ENCODE measurements around the gene NAA60. TPM values are rescaled to one million over a fixed set of nuclear protein-coding genes. Genes with fewer than 3 reads are reported as not detected.
A peak's percentile ranks its signal among the peaks of the same experiment; 100 is the strongest.

NAA60 gene
- total and polyA plus RNA-seq, 9 of the 15 experiments (the other 6 are each of a cell fraction or from before 2014, with no cell fraction given), result 2.1 to 49.4 (median 10.3) TPM

GRCh38 chr16:3457434-3458252 is 14.2 kb downstream of the NAA60 start (continued):
- TF ChIP-seq ZNF507 (tag; conservative IDR thresholded peaks at IDR 0.05) (no peak), EWSR1 (IDR thresholded peaks at IDR 0.05; ENCODE audit: borderline replicate concordance, low read depth, partially characterized antibody) (no peak), ZNF311 (CRISPR knock-in tag; IDR thresholded peaks at IDR 0.05) (0 out of 2 replicates have a peak, but pooled peaks have one; percentile 54), CEBPZ (IDR thresholded peaks at IDR 0.05; ENCODE audit: borderline replicate concordance, low read depth, low read length) (no peak), TCF7L2 (IDR thresholded peaks at IDR 0.05; ENCODE audit: low read depth, low read length) (no peak), ZNF316 (IDR thresholded peaks at IDR 0.05) (no peak), KLF16 (IDR thresholded peaks at IDR 0.05) (no peak), SP2 (IDR thresholded peaks at IDR 0.05; ENCODE audit: extremely low read depth, low read depth, low read length, poor library complexity, severe bottlenecking) (peak; percentile 29), MAFK (IDR thresholded peaks at IDR 0.05; ENCODE audit: low read length) (no peak), ZNF253 (CRISPR knock-in tag; conservative IDR thresholded peaks at IDR 0.05) (no peak), HNRNPUL1 (IDR thresholded peaks at IDR 0.05; ENCODE audit: low read length) (no peak), KLF10 (CRISPR knock-in tag; IDR thresholded peaks at IDR 0.05) (no peak), RAD21 (CRISPR knock-in tag; conservative IDR thresholded peaks at IDR 0.05 in 1 of 2, IDR thresholded peaks at IDR 0.05 in 1 of 2) (peak; percentile 49 to 53), HDGF (IDR thresholded peaks at IDR 0.05) (no peak), HNRNPLL (IDR thresholded peaks at IDR 0.05; ENCODE audit: low read depth, low read length, poor library complexity, severe bottlenecking) (no peak), BRCA1 (IDR thresholded peaks at IDR 0.05) (no peak), BRCA1 (CRISPR knock-in tag; IDR thresholded peaks at IDR 0.05) (no peak), C11orf30 (IDR thresholded peaks at IDR 0.05; ENCODE audit: low read depth) (peak; percentile 36; the same call in 1 of the 2 replicates), TAF9B (IDR thresholded peaks at IDR 0.05; ENCODE audit: partially characterized antibody) (no peak), SAFB (IDR thresholded peaks at IDR 0.05; ENCODE audit: borderline replicate concordance, low read depth, low read length) (no peak), KLF1 (tag; IDR thresholded peaks at IDR 0.05) (peak; percentile 70; the same call in 1 of the 2 replicates), PREB (CRISPR knock-in tag; IDR thresholded peaks at IDR 0.05) (no peak), IRF1 (CRISPR knock-in tag; IDR thresholded peaks at IDR 0.05; ENCODE audit: borderline replicate concordance) (no peak), TRIM28 (IDR thresholded peaks at IDR 0.05) (no peak)
